ENCODE data around the gene SKI.
"Not testable (repeated sequence)": the region's sequence is repeated elsewhere in the genome, so short reads cannot be mapped to it uniquely, and the experiment has no call there.

The SKI gene

GRCh38 chr1:2248854-2249558 is 20.9 kb downstream of the SKI start:
- no peak for DNase-seq

- DNase-seq, result no peak
These were observed 21.4 kb downstream of the SKI start for GRCh38 chr1:2249559-2249906.

- DNase-seq, result no peak
These were observed 22.7 kb downstream of the SKI start for GRCh38 chr1:2250721-2251281.

- no peak for DNase-seq
These were observed 23.2 kb downstream of the SKI start for GRCh38 chr1:2251363-2251762.

GRCh38 chr1:2251786-2252185 is 23.7 kb downstream of the SKI start:
- DNase-seq, result no peak

GRCh38 chr1:2252423-2252822 is 24.3 kb downstream of the SKI start:
- DNase-seq, result no peak

- DNase-seq, result no peak
These were observed 25.1 kb downstream of the SKI start for GRCh38 chr1:2253036-2253796.

GRCh38 chr1:2253797-2254480 is 25.8 kb downstream of the SKI start:
- DNase-seq, result no peak

- no peak for DNase-seq
These were observed 26.9 kb downstream of the SKI start for GRCh38 chr1:2255047-2255419.

GRCh38 chr1:2255420-2256369 is 27.6 kb downstream of the SKI start:
- peak; percentile 46 for DNase-seq

- DNase-seq, result no peak
These were observed 28.5 kb downstream of the SKI start for GRCh38 chr1:2256435-2257244.

- DNase-seq, result no peak
These were observed 29.1 kb downstream of the SKI start for GRCh38 chr1:2257245-2257627.

GRCh38 chr1:2258122-2258681 is 30.1 kb downstream of the SKI start:
- no peak for DNase-seq

- DNase-seq, result peak; percentile 51
These were observed 30.9 kb downstream of the SKI start for GRCh38 chr1:2258996-2259395.

GRCh38 chr1:2259668-2260402 is 31.7 kb downstream of the SKI start:
- DNase-seq, result no peak

- DNase-seq, result not testable (repeated sequence)
These were observed 32.4 kb downstream of the SKI start for GRCh38 chr1:2260470-2260869.

- no peak for DNase-seq
These were observed 32.8 kb downstream of the SKI start for GRCh38 chr1:2260917-2261316.

GRCh38 chr1:2261476-2262395 is 33.6 kb downstream of the SKI start:
- DNase-seq, result not testable (repeated sequence)

GRCh38 chr1:2266301-2266975 is 38.3 kb downstream of the SKI start:
- no peak for DNase-seq

Measured in stimulated activated CD4-positive, alpha-beta T cell treated with anti-CD3 and anti-CD28 coated beads, Interleukin-12 subunit alpha, Interleukin-12 subunit beta, amount 100 ng/mL, for 4 hours (primary cell).